Measurements from ENCODE around the gene WNT1.

- TF ChIP-seq POLR2A (IDR thresholded peaks at IDR 0.05) (no peak), CTCF (IDR thresholded peaks at IDR 0.05) (no peak), POLR2AphosphoS5 (IDR thresholded peaks at IDR 0.05) (no peak)
Measured at GRCh38 chr12:48932878-48933277, 45.2 kb upstream of the WNT1 start.
